ENCODE results near the gene SPACA4.

The SPACA4 gene

DNA sequence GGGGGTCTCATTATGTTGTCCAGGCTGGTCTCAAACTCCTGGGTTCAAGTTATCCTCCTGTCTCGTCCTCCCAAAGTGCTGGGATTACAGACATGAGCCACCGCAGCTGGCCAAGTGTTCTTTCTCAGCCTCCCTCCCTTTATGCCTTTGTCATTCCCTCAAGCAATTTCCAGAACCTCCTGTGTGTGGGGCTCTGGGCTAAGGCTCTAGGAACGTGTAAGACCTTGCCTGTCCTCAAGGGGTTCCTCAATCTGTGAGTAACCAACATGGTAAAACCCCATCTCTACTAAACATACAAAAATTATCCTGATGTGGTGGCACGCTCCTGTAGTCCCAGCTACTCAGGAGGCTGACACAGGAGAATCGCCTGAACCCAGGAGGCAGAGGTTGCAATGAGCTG is 15.5 kb upstream of the SPACA4 start:
- Histone ChIP-seq H2AFZ (ENCODE audit: low read depth, low read length) (no peak overlapping the region), H3K18ac (ENCODE audit: low read depth in 1 of 2, low read length in 2 of 2) (no peak overlapping the region), H3K4ac (ENCODE audit: low read depth in 1 of 2, low read length in 2 of 2) (no peak overlapping the region), H2BK15ac (ENCODE audit: low read depth, poor library complexity, severe bottlenecking) (no peak overlapping the region), H2BK120ac (ENCODE audit: low read depth, low read length) (no peak overlapping the region), H3K4me3 (ENCODE audit: insufficient read depth in 1 of 2, low read depth in 1 of 2, low read length in 2 of 2) (no peak overlapping the region), H3K9ac (ENCODE audit: low read length) (no peak overlapping the region), H4K91ac (ENCODE audit: low read length) (no peak overlapping the region), H3K27ac (ENCODE audit: low read length, poor library complexity, severe bottlenecking) (no peak overlapping the region), H3K79me1 (replicated peaks; ENCODE audit: low read length, poor library complexity, severe bottlenecking) (no peaks in the 10 kb centered on the region), H3K14ac (ENCODE audit: low read length in 2 of 2) (no peak overlapping the region), H2BK12ac (ENCODE audit: low read length in 2 of 2) (no peak overlapping the region), H2BK5ac (ENCODE audit: low read depth, low read length, poor library complexity, severe bottlenecking) (no peak overlapping the region), H3K27me3 (ENCODE audit: control insufficient read depth in 1 of 2, insufficient read depth in 1 of 2, low read length in 2 of 2) (peaks cover 0 to 11% of the 10 kb centered on the region in 2 experiments), H2AK5ac (ENCODE audit: low read length, severe bottlenecking) (no peak overlapping the region), H3K23ac (ENCODE audit: low read length in 2 of 2) (no peak overlapping the region), H3K4me1 (ENCODE audit: control insufficient read depth, insufficient read depth, low read depth, low read length) (peaks cover 6% of the 10 kb centered on the region), H3K4me2 (ENCODE audit: low read length, poor library complexity, severe bottlenecking) (no peak overlapping the region), H3K9me3 (ENCODE audit: control insufficient read depth, low read length) (no peaks in the 10 kb centered on the region), H3K36me3 (ENCODE audit: control insufficient read depth in 1 of 2, insufficient read depth in 2 of 2, low read depth in 1 of 2, low read length in 2 of 2) (no peaks in the 10 kb centered on the region), H4K8ac (ENCODE audit: low read length) (no peak overlapping the region)
- 80% methylated on average over 5 of the region's 5 CpGs for WGBS
- DNase-seq: peak; percentile 40

DNA sequence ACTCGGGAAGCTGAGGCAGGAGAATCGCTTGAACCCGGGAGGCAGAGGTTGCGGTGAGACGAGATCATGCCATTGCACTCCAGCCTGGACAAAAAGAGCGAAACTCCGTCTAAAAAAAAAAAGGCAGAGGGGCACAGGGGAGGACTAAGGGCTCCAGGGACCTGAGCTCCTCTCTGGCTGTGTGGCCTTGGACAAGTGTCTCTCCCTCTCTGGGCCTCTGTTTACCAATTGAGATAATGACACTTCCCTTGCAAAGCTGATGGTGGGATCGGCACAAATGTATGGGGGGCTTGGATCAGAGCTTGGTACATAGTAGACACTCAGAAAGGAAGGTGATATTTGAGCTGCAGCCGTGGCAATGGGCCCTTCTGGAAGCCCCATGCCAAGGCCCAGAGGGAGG is 11.4 kb upstream of the SPACA4 start:
- 97% methylated on average over 9 of the region's 9 CpGs for WGBS
- Histone ChIP-seq H3K4me3 (ENCODE audit: insufficient read depth in 1 of 2, low read depth in 1 of 2, low read length in 2 of 2) (no peak overlapping the region), H3K9ac (ENCODE audit: low read length) (no peak overlapping the region), H3K27me3 (ENCODE audit: control insufficient read depth in 1 of 2, insufficient read depth in 1 of 2, low read length in 2 of 2) (peaks cover 6 to 14% of the 10 kb centered on the region in 2 experiments), H2BK120ac (ENCODE audit: low read depth, low read length) (no peak overlapping the region), H3K9me3 (ENCODE audit: control insufficient read depth, low read length) (no peaks in the 10 kb centered on the region), H3K27ac (ENCODE audit: low read length, poor library complexity, severe bottlenecking) (no peak overlapping the region), H3K4me1 (ENCODE audit: control insufficient read depth, insufficient read depth, low read depth, low read length) (peaks cover 6% of the 10 kb centered on the region), H2AK5ac (ENCODE audit: low read length, severe bottlenecking) (no peak overlapping the region), H2BK5ac (ENCODE audit: low read depth, low read length, poor library complexity, severe bottlenecking) (no peak overlapping the region), H2BK15ac (ENCODE audit: low read depth, poor library complexity, severe bottlenecking) (no peak overlapping the region), H3K79me1 (replicated peaks; ENCODE audit: low read length, poor library complexity, severe bottlenecking) (no peaks in the 10 kb centered on the region), H3K36me3 (ENCODE audit: control insufficient read depth in 1 of 2, insufficient read depth in 2 of 2, low read depth in 1 of 2, low read length in 2 of 2) (no peaks in the 10 kb centered on the region), H2BK12ac (ENCODE audit: low read length in 2 of 2) (no peak overlapping the region), H3K23ac (ENCODE audit: low read length in 2 of 2) (no peak overlapping the region), H4K91ac (ENCODE audit: low read length) (no peak overlapping the region), H3K4ac (ENCODE audit: low read depth in 1 of 2, low read length in 2 of 2) (no peak overlapping the region), H2AFZ (ENCODE audit: low read depth, low read length) (no peak overlapping the region), H3K4me2 (ENCODE audit: low read length, poor library complexity, severe bottlenecking) (no peak overlapping the region), H3K14ac (ENCODE audit: low read length in 2 of 2) (no peak overlapping the region), H4K8ac (ENCODE audit: low read length) (no peak overlapping the region), H3K18ac (ENCODE audit: low read depth in 1 of 2, low read length in 2 of 2) (no peak overlapping the region)
- DNase-seq: no peak

DNA sequence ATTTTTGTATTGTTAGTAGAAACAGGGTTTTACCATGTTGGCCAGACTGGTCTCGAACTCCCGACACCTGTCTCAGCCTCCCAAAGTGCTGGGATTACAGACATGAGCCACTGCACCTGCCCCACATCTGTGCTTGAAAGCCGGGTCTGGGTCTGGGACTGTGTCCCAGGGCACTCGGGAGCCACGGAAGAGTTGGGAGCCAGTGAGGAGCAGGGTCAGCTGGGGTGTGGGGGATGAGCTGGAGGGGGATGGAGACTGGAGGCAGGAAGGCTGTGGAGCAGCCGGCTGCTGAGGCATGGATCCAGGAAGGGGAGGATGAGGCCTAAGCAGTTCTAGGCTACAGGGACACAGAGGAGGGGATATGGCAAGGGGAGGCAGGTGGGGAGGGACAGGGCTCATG is 10.7 kb upstream of the SPACA4 start:
- Histone ChIP-seq H3K27me3 (ENCODE audit: control insufficient read depth in 1 of 2, insufficient read depth in 1 of 2, low read length in 2 of 2) (peaks cover 6 to 15% of the 10 kb centered on the region in 2 experiments), H3K4me3 (ENCODE audit: insufficient read depth in 1 of 2, low read depth in 1 of 2, low read length in 2 of 2) (no peak overlapping the region), H3K9me3 (ENCODE audit: control insufficient read depth, low read length) (no peaks in the 10 kb centered on the region), H3K36me3 (ENCODE audit: control insufficient read depth in 1 of 2, insufficient read depth in 2 of 2, low read depth in 1 of 2, low read length in 2 of 2) (no peaks in the 10 kb centered on the region), H3K27ac (ENCODE audit: low read length, poor library complexity, severe bottlenecking) (no peak overlapping the region), H4K8ac (ENCODE audit: low read length) (no peak overlapping the region), H4K91ac (ENCODE audit: low read length) (no peak overlapping the region), H3K23ac (ENCODE audit: low read length in 2 of 2) (no peak overlapping the region), H3K4me2 (ENCODE audit: low read length, poor library complexity, severe bottlenecking) (no peak overlapping the region), H2AK5ac (ENCODE audit: low read length, severe bottlenecking) (no peak overlapping the region), H2BK5ac (ENCODE audit: low read depth, low read length, poor library complexity, severe bottlenecking) (no peak overlapping the region), H2BK120ac (ENCODE audit: low read depth, low read length) (no peak overlapping the region), H2BK15ac (ENCODE audit: low read depth, poor library complexity, severe bottlenecking) (no peak overlapping the region), H3K79me1 (replicated peaks; ENCODE audit: low read length, poor library complexity, severe bottlenecking) (no peaks in the 10 kb centered on the region), H3K4ac (ENCODE audit: low read depth in 1 of 2, low read length in 2 of 2) (no peak overlapping the region), H3K18ac (ENCODE audit: low read depth in 1 of 2, low read length in 2 of 2) (no peak overlapping the region), H3K9ac (ENCODE audit: low read length) (no peak overlapping the region), H3K14ac (ENCODE audit: low read length in 2 of 2) (no peak overlapping the region), H3K4me1 (ENCODE audit: control insufficient read depth, insufficient read depth, low read depth, low read length) (peaks cover 6% of the 10 kb centered on the region), H2AFZ (ENCODE audit: low read depth, low read length) (no peak overlapping the region), H2BK12ac (ENCODE audit: low read length in 2 of 2) (no peak overlapping the region)
- 83% methylated on average over 6 of the region's 6 CpGs for WGBS
- no peak for DNase-seq

- H3K36me3 ChIP-seq (ENCODE audit: control insufficient read depth in 1 of 2, insufficient read depth in 2 of 2, low read depth in 1 of 2, low read length in 2 of 2): no peaks in the 10 kb centered on the region
- no peak overlapping the region for H3K23ac ChIP-seq (ENCODE audit: low read length in 2 of 2)
- H2BK120ac ChIP-seq (ENCODE audit: low read depth, low read length): no peak overlapping the region
- H3K4ac ChIP-seq (ENCODE audit: low read depth in 1 of 2, low read length in 2 of 2): no peak overlapping the region
- no peak overlapping the region for H3K18ac ChIP-seq (ENCODE audit: low read depth in 1 of 2, low read length in 2 of 2)
- no peak overlapping the region for H2AK5ac ChIP-seq (ENCODE audit: low read length, severe bottlenecking)
- H3K79me1 ChIP-seq (replicated peaks; ENCODE audit: low read length, poor library complexity, severe bottlenecking): no peaks in the 10 kb centered on the region
- no peaks in the 10 kb centered on the region for H3K9me3 ChIP-seq (ENCODE audit: control insufficient read depth, low read length)
- no peak overlapping the region for H3K14ac ChIP-seq (ENCODE audit: low read length in 2 of 2)
- no peak overlapping the region for H4K91ac ChIP-seq (ENCODE audit: low read length)
- no peak overlapping the region for H3K9ac ChIP-seq (ENCODE audit: low read length)
- no peak overlapping the region for H3K4me3 ChIP-seq (ENCODE audit: insufficient read depth in 1 of 2, low read depth in 1 of 2, low read length in 2 of 2)
- H4K8ac ChIP-seq (ENCODE audit: low read length): no peak overlapping the region
- no peak overlapping the region for H2BK5ac ChIP-seq (ENCODE audit: low read depth, low read length, poor library complexity, severe bottlenecking)
- no peak overlapping the region for H3K4me2 ChIP-seq (ENCODE audit: low read length, poor library complexity, severe bottlenecking)
- no peak overlapping the region for H2BK15ac ChIP-seq (ENCODE audit: low read depth, poor library complexity, severe bottlenecking)
- H3K4me1 ChIP-seq (ENCODE audit: control insufficient read depth, insufficient read depth, low read depth, low read length): peaks cover 6% of the 10 kb centered on the region
- DNase-seq: no peak
- peaks cover 6 to 17% of the 10 kb centered on the region in 2 experiments for H3K27me3 ChIP-seq (ENCODE audit: control insufficient read depth in 1 of 2, insufficient read depth in 1 of 2, low read length in 2 of 2)
- no peak overlapping the region for H2AFZ ChIP-seq (ENCODE audit: low read depth, low read length)
- H2BK12ac ChIP-seq (ENCODE audit: low read length in 2 of 2): no peak overlapping the region
- no peak overlapping the region for H3K27ac ChIP-seq (ENCODE audit: low read length, poor library complexity, severe bottlenecking)
- 98% methylated on average over 2 of the region's 4 CpGs for WGBS
Measured at GRCh38 chr19:48596237-48596636, 10.3 kb upstream of the SPACA4 start.
